DLD1 (cell line): ENCODE measurements around the gene UTS2R.

Experiments
- in situ Hi-C: cut with HindIII; loops from 2 replicates; pipeline ENCODE4 v1.10.0; 2017; ENCODE audit warnings: low sequenced_read_pairs

Gene UTS2R

DNA sequence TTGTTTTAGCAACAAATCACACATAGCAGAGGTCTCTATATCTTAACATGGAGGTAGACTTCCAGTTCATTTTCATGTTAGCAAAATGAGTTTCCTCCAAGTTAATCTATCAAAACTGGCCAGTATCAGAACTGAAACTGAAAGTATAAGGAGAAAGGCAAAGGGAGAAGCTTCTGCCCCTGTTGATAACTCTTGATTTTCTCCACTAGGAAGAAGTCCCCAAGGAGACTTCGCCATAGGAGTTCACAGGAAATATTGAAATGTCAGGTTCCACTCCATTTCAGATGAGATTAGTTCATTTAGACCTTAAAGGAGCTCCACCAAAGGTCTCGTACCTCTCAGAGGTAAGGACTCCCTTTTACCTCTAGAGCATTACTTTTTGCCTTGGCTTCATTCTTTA, 48.0 kb downstream of the UTS2R start:
- in situ Hi-C loops: loop anchor here (10.0 kb wide), 1 partner anchor 55 kb away; no protein-coding TSS in a partner anchor

DNA sequence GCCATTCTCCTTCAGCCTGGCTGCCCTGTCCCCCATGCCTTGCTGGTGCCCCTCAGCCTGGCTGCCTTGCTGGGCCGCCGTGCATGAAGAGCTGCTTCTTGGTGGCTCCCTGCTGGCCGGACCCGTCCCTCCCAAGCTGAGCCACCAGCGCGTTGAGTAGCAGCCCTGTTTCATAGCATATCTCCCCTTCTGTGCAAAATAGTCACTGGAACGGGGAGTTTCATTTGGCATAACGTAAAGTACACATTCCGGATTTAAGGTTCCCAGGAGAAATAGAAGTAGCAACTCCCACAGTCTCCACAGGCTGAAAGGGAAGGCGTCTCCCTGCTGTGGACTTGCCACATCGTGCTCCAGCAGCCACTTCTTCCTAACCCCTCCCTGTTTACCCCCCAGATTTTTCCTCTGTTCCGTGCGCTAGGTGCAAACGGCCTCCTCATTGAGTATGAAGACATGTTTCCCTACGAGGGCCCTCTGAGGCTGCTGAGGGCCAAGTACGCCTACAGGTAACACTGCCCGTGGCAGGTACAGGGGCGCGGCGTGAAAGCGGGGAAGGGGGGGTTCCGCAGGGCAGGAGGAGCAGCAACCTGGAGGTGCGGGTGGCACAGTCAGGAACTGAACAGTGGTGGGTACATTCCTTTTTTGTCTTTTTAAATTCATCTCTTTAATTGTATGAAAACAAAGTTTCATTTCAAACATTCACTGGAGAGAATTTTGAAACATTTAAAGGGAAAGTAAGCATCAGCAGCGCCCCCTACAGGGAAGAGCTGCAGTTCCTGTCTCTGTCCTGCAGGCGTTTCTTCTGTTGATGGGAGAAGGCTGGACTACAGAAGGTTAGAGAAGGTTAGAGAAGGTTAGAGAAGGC, 52.7 kb downstream of the UTS2R start:
- in situ Hi-C loops: no loop called here

DNA sequence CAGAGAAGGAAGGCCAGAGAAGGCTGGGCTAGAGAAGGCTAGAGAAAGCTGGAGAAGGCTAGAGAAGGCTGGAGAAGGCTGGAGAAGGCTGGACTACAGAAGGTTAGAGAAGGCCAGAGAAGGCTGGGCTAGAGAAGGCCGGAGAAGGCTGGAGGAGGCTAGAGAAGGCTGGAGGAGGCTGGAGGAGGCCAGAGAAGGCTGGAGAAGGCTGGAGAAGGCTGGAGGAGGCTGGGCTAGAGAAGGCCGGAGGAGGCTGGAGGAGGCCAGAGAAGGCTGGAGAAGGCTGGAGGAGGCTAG, 53.2 kb downstream of the UTS2R start:
- in situ Hi-C loops: no loop called here
